Measurements from ENCODE around the gene PHF13.
"Not testable (repeated sequence)": the region's sequence is repeated elsewhere in the genome, so short reads cannot be mapped to it uniquely, and the experiment has no call there.

The PHF13 gene

DNA sequence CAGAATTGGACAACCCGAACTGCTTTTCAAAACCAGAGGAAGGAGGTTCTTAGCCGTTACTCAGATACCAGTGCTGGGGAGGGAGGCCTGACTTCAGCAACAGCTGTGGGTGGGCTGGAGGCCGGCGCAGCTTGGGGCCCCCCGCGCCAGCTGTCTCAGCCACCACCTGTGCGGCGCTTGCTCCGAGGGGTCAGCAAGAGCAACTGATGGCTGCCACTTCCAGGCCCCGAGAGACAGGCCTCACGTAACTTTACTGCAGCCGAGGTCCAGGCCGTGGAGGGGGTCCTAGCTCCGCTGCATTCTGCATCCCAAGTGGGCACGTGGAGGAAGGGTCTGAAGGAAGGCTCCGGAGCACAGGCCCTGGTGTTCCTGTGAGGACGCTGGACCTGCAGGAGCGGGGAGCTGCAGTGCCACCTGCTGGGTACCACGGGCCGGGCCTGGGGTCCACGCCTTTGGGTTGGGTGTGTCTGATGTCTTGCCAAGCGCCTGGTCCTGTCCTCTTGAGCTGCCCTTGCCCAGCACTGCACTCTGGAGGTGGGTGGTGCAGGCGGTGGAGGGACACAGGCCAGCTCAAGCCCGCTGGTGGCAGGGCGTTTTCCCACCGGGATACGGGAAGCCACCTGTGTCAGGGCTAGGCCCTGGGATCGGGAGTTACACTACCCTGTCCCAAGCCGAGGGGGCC lies 21.0 kb downstream of the PHF13 start:
- Histone ChIP-seq H3K36me3 (ENCODE audit: insufficient read depth, low read length) (peaks cover 75% of the 10 kb centered on the region), H3F3A (ENCODE audit: insufficient read depth, low read length) (peaks cover 4% of the 10 kb centered on the region; the same call in 1 of the 2 replicates), H3K4me1 (ENCODE audit: insufficient read depth, low read length, severe bottlenecking) (peaks cover 18% of the 10 kb centered on the region), H3K9me3 (ENCODE audit: low read length) (no peaks in the 10 kb centered on the region), H3K79me2 (ENCODE audit: insufficient read depth, low read length) (no peaks in the 10 kb centered on the region), H4K20me1 (ENCODE audit: insufficient read depth, low read length) (no peaks in the 10 kb centered on the region), H3K27ac (ENCODE audit: low read depth, low read length, poor library complexity, severe bottlenecking) (peak overlapping the region; percentile 93), H3K4me3 (ENCODE audit: low read depth, low read length, poor library complexity, severe bottlenecking) (no peak overlapping the region), H3K4me2 (ENCODE audit: low read length) (peak overlapping the region; percentile 23; the same call in 1 of the 2 replicates), H3K27me3 (ENCODE audit: insufficient read depth, low read length) (no peaks in the 10 kb centered on the region), H2AFZ (ENCODE audit: low read length) (no peak overlapping the region), H3K9ac (ENCODE audit: low read length) (no peak overlapping the region; the same call in 1 of the 2 replicates), H3K9me2 (ENCODE audit: low read depth, low read length) (no peaks in the 10 kb centered on the region)
- TF ChIP-seq EZH2 (IDR thresholded peaks at IDR 0.05; ENCODE audit: borderline replicate concordance, low read length): no peak
- TF ChIP-seq, protein P1, sequence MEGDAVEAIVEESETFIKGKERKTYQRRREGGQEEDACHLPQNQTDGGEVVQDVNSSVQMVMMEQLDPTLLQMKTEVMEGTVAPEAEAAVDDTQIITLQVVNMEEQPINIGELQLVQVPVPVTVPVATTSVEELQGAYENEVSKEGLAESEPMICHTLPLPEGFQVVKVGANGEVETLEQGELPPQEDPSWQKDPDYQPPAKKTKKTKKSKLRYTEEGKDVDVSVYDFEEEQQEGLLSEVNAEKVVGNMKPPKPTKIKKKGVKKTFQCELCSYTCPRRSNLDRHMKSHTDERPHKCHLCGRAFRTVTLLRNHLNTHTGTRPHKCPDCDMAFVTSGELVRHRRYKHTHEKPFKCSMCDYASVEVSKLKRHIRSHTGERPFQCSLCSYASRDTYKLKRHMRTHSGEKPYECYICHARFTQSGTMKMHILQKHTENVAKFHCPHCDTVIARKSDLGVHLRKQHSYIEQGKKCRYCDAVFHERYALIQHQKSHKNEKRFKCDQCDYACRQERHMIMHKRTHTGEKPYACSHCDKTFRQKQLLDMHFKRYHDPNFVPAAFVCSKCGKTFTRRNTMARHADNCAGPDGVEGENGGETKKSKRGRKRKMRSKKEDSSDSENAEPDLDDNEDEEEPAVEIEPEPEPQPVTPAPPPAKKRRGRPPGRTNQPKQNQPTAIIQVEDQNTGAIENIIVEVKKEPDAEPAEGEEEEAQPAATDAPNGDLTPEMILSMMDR (IDR thresholded peaks at IDR 0.05; ENCODE audit: low read length): peak; percentile 77

DNA sequence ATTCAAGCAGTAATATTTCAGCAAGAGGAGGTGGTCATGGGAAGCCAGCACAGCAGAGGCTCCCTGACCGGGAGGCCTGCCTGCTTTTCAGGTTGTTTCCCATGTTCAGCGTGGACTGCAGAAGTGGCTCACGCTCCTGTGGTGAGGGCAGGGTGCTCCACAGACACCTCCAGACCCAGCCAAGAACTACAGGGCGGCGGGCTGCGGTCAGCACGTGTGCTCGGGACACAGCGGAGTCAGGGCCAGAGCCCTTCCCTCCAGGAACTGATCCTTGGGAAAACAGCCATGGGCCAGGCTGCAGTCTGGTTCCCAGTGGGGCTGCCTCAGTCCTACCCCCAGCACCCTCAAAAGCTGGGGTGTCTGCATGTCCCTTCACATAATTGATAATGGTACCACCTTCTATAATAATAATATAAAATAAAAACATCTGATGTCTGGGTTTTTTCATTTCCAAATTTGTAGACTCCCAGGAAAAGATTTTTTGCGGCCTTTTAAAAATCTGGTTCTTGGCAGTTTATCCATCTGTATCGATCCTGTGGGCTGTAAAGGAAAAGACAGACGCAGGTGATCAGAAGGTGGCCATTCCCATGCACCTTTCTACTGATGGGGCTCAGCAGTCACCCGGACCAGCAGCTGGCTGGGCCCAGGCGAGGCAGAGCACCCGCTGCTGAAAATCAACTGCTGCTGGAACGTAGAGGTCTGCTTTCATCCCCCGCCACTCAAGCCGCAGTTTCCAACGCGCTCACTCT lies 21.8 kb downstream of the PHF13 start:
- Histone ChIP-seq H3F3A (ENCODE audit: insufficient read depth, low read length) (peaks cover 4% of the 10 kb centered on the region; the same call in 1 of the 2 replicates), H3K27ac (ENCODE audit: low read depth, low read length, poor library complexity, severe bottlenecking) (no peak overlapping the region), H3K9ac (ENCODE audit: low read length) (no peak overlapping the region), H3K9me3 (ENCODE audit: low read length) (no peaks in the 10 kb centered on the region), H3K36me3 (ENCODE audit: insufficient read depth, low read length) (peaks cover 75% of the 10 kb centered on the region), H3K4me3 (ENCODE audit: low read depth, low read length, poor library complexity, severe bottlenecking) (no peak overlapping the region), H4K20me1 (ENCODE audit: insufficient read depth, low read length) (no peaks in the 10 kb centered on the region), H3K27me3 (ENCODE audit: insufficient read depth, low read length) (no peaks in the 10 kb centered on the region), H3K79me2 (ENCODE audit: insufficient read depth, low read length) (no peaks in the 10 kb centered on the region), H3K4me1 (ENCODE audit: insufficient read depth, low read length, severe bottlenecking) (peaks cover 18% of the 10 kb centered on the region), H2AFZ (ENCODE audit: low read length) (no peak overlapping the region), H3K4me2 (ENCODE audit: low read length) (no peak overlapping the region), H3K9me2 (ENCODE audit: low read depth, low read length) (no peaks in the 10 kb centered on the region)
- TF ChIP-seq EZH2 (IDR thresholded peaks at IDR 0.05; ENCODE audit: borderline replicate concordance, low read length): no peak
- TF ChIP-seq, protein P1 (IDR thresholded peaks at IDR 0.05; ENCODE audit: low read length): no peak

DNA sequence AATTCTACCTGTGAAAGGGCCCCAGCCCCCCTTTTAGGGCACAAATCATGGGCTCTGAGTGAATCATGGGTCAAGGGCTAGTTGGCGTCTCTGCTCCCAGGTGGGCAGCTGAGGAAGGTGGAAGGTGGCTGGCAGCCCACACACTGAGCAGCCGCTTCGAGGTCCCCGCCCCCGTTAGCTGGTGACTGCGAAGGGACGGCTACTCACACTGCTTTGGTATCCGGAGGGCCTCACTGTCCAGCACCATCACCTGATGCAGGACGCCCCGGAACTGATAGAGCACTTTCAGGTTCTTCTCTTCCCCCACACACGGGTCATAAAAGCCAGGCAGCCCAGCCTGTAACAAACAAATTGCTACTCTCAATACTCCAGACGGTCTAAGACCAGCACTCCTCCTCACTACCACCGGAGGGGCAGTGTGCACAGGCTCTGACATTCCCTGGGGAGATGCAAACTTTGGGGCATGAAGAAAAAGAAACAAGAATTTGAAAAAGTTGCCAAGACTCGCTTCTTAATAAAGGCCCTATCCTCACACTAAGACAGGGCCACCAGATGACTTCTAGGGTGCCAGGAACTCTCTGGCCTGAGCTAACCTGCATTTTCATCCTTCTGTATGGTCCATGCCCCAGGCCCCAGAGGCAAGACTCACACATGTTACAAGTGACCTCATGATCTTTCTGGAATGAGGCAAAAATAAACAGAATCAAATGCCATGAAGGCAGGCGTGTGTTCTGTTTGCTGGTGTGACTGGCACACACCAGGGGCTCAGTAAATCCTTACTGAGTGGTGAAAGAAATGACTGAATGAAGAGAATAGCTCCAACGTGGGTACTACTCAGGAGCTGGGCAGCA lies 22.6 kb downstream of the PHF13 start:
- no peaks in the 10 kb centered on the region for H3K79me2 ChIP-seq (ENCODE audit: insufficient read depth, low read length)
- no peaks in the 10 kb centered on the region for H3K9me2 ChIP-seq (ENCODE audit: low read depth, low read length)
- no peaks in the 10 kb centered on the region for H3K9me3 ChIP-seq (ENCODE audit: low read length)
- H3K4me3 ChIP-seq (ENCODE audit: low read depth, low read length, poor library complexity, severe bottlenecking): no peak overlapping the region
- peak overlapping the region; percentile 39 for H3K27ac ChIP-seq (ENCODE audit: low read depth, low read length, poor library complexity, severe bottlenecking)
- peaks cover 4% of the 10 kb centered on the region; the same call in 1 of the 2 replicates for H3F3A ChIP-seq (ENCODE audit: insufficient read depth, low read length)
- no peaks in the 10 kb centered on the region for H3K27me3 ChIP-seq (ENCODE audit: insufficient read depth, low read length)
- TF ChIP-seq EZH2 (IDR thresholded peaks at IDR 0.05; ENCODE audit: borderline replicate concordance, low read length): no peak
- TF ChIP-seq, protein P1 (IDR thresholded peaks at IDR 0.05; ENCODE audit: low read length): no peak
- no peak overlapping the region for H3K9ac ChIP-seq (ENCODE audit: low read length)
- H2AFZ ChIP-seq (ENCODE audit: low read length): no peak overlapping the region
- H4K20me1 ChIP-seq (ENCODE audit: insufficient read depth, low read length): no peaks in the 10 kb centered on the region
- peaks cover 80% of the 10 kb centered on the region for H3K36me3 ChIP-seq (ENCODE audit: insufficient read depth, low read length)
- peaks cover 18% of the 10 kb centered on the region for H3K4me1 ChIP-seq (ENCODE audit: insufficient read depth, low read length, severe bottlenecking)
- no peak overlapping the region for H3K4me2 ChIP-seq (ENCODE audit: low read length)

DNA sequence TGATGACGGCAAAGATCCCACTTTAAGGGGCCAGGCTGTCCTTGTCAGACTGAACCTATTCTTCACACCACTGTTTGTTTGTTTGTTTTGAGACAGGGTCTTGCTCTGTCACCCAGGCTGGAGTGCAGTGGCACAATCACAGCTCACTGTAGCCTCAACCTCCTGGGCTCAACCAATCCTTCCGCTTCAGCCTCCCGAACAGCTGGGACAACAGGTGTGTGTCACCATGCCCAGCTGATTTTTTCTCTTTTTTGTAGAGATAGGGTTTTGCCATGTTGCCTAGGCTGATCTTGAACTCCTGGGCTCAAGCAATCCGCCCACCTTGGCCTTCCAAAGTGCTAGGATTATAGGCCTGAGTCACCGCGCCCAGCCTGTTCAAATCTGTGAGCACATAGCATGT lies 23.2 kb downstream of the PHF13 start:
- not testable (repeated sequence) for H3K79me2 ChIP-seq (ENCODE audit: insufficient read depth, low read length); H3K9ac ChIP-seq (ENCODE audit: low read length); H2AFZ ChIP-seq (ENCODE audit: low read length)

More for the DNA sequence above, 23.2 kb downstream of the PHF13 start:
- not testable (repeated sequence) for H3F3A ChIP-seq (ENCODE audit: insufficient read depth, low read length); H3K27me3 ChIP-seq (ENCODE audit: insufficient read depth, low read length); H3K4me3 ChIP-seq (ENCODE audit: low read depth, low read length, poor library complexity, severe bottlenecking); H3K9me3 ChIP-seq (ENCODE audit: low read length); H4K20me1 ChIP-seq (ENCODE audit: insufficient read depth, low read length); H3K4me2 ChIP-seq (ENCODE audit: low read length); H3K27ac ChIP-seq (ENCODE audit: low read depth, low read length, poor library complexity, severe bottlenecking); H3K9me2 ChIP-seq (ENCODE audit: low read depth, low read length)
- Histone ChIP-seq H3K4me1 (ENCODE audit: insufficient read depth, low read length, severe bottlenecking) (peaks cover 18% of the 10 kb centered on the region), H3K36me3 (ENCODE audit: insufficient read depth, low read length) (peaks cover 84% of the 10 kb centered on the region)

All from OCI-LY1 (cell line).